Bone marrow (tissue), 2 donors: ENCODE data around the gene CACNA1C.
"Not testable (repeated sequence)": the region's sequence is repeated elsewhere in the genome, so short reads cannot be mapped to it uniquely, and the experiment has no call there.

Experiments used
- DNase-seq, 2 donors: peaks; one replicate each; lab custom pipeline; 2025; lab: John Stamatoyannopoulos, UW

Gene CACNA1C

DNA sequence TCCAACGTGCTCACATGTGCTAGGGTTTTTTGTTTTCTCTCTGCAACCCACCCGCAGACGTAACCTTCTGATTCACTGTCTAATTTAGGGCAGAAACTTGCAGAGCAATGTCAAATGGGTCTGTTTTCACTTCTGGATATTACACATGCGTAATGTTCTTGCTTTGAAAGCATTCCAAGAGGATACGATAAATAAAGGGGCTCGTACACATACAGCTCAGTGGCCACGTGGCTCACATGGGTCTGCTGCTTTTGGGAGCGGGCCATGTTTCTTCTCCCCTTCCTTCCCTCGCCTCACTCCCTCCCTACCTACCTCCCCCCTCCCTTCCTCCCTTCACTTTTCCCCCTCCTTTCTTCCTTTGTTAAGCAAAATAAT is 23.4 kb downstream of the CACNA1C start:
- DNase-seq: no peak

DNA sequence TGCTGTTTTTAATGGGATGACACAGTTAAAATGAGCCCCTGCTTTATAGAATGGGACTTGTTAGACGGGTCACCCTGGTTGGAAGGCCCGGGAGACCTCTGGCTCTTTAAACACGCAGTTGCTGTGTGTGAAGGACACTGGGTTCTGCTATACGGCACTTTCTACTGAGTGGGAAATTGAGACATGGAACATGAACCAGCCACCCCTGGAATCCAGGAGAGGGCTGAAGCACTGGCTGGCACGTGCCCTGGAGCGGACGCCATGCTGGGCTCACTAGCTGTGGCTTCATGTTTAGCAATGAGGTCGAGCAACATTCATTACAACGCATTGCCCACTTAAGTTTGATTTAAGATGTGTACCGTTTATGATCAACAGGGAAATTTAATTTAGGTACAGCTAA is 23.9 kb downstream of the CACNA1C start:
- no peak for DNase-seq

DNA sequence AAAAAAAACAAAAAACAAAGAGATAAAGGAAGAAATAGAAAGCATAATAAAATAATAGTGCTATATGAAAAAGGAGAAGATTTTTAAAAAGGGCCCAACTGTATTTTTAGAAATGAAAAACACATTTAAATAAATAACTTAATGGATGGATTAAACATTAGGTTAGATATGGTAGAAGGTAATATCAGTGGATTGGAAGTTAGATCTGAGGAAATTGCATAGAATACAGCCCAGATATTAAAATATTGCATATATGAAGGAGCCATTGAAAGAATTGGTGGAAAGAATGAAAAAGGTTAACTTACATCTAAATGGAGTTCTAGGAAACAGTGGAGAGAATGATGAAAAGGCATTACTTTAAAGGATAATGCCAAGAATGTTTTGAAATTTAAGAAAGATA is 27.8 kb downstream of the CACNA1C start:
- no peak for DNase-seq

DNA sequence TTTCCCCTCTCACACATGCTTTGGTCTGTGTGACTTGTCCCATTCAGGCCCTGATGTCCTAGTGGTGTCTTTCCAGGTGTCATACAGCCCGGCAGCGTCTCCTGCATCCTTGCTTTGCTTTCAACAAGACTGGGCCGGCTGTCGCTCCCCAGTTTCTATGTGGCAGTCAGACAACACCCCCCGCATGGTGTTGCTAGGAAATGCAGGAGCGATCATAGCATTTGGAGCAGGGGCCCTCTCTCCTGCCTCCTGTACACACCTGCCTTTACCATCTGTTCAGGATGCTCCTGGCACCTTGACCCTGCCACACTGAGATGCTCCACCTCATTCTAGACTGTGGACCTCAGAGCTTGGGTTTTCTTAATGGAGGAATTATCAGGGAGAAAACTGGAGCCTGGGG is 29.5 kb downstream of the CACNA1C start:
- DNase-seq: no peak

DNA sequence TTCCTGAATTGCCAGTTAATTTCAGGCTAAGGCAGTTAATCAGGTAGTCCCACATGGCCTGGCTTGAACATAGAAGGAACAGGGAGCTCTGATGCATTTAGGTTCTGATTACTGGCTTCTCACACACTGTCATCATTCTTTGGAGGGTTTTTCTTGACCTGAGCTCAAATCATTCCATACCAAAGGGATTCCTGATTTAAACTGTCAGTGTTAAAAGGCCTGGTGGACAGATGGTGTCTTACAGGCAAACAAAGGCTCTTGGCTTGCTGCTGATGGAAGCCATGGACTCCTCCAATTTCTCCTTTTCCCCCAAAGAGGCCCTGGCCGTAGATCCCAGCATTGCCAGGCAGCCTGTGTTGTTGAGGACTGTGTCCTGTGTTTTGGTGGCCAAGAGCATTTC is 30.2 kb downstream of the CACNA1C start:
- no peak for DNase-seq

DNA sequence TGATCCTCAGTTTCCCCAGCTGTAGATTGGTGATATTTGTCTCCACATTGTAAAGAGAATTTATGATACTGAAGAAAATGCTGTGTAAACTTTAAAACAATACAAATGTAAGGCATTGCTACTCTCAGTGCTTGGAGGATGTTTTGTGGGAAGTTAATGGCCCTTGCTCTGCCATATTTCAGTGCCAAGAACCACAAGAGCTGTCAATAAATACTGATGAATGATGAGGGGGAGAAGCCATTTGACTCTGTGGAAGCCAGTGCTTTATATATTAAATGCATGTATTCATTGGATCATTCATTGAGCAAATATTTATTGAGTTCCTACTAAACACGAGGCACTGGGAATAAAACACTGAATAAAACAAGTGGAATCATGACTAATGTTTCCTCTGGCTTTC is 30.8 kb downstream of the CACNA1C start:
- DNase-seq: no peak

DNA sequence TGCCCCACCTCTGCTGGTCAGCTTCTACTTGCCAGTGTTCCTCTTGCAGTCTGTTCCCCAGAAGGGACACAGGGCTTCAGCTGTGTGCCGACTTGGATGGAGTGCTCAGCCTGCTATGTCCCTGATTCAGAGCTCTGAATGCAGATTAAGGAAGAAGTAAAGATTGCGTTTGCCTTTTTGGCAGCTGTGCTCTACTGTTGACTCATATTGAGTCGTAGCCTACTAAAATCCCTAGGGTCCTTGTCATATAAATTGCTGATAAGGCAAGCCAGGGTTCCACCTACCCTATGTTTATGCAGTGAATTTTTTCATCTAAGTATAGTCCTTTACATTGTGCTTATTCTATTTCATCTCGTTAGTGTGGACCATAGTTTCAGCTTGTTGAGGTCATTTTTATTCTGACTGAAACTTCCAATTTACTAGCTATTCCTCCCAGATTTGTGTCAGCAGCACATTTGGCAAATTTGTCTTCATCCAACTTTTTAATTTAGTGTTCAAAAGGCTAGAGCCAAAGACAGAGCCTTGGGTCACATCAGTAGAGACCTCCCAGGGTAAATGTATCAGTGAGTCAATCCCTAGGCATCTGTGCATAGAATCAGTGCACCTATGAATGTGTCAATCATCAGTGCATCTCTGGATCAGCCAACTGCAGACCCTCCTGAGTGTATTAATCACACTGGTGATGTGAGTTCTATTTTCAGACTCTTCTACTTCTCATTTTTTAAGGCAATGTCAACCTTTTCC is 31.9 kb downstream of the CACNA1C start:
- no peak for DNase-seq

DNA sequence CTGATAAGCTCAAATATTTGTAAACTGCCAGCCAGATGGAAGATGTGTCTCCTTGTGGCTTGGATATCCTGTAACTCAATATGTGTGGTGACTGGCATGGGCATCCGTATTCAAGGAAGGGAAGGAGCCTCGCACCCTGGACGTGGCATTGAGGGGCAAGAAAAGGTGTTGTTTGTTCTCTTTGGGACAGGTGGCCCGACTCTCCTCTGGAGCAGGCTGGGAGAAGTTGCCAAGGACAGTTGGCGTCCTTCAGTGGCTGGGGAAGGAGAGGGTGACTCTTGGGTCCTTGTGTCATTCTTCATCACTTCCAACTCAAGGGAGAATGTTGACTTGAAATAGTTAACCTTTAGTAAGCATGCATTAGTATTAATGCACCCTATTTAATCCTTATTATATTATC is 39.6 kb downstream of the CACNA1C start:
- DNase-seq: no peak

DNA sequence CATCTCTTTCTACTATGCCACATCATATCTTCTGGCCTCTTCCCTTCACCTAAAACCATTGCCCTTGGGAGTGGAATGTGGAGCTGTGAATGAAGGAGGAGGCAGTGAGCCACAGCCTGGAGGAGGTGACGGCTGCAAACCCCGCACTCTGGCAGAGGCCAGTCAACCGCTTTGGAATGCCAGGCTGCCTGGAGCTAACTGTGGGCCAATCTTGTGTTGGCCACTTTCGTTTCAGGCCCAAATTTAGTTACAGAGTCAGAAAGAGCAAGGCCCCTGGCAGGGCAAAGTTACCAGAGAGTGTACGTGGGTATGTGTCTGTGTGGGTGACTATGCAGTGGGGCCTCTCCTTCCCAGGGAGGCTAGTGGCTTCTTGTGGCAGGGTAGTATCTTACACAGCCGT is 40.1 kb downstream of the CACNA1C start:
- no peak for DNase-seq

DNA sequence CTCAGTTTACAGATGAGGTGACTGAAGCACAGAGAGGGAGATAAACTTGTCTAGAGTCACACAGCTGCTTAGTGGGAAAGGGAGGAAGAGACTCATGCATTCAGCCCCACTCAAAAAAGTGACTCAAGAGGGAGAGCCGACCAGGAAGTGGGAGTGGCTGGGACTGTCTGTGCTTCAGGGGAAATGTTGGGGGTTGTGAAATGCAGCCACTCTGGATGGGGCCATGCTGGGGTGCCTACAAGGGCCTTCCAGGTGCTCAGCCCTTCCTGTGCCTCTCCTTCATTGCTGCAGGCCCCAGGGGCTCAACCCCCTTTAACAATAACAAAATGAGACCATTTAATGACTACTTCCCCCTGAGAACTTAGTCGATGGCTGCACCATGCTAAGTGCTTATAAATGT is 41.8 kb downstream of the CACNA1C start:
- DNase-seq: no peak

DNA sequence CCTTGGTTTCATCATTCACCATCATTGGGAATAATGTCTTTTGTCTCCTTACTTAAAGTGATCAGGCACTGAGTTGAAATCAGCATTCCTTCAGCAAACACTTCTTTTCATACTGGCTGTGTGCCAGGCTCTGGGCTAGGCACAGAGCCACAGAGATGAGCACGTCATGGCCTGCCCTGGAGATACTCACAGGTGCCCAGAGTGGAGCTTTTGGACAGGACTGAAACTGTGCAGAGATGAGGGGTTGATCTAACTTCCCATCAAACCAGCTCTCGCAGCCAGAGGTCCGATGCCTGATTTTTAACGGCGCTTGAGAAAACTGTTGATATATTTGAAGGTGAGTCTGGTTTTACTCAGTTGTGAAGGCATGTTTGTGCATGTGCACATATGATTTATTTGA is 43.1 kb downstream of the CACNA1C start:
- DNase-seq: no peak

DNA sequence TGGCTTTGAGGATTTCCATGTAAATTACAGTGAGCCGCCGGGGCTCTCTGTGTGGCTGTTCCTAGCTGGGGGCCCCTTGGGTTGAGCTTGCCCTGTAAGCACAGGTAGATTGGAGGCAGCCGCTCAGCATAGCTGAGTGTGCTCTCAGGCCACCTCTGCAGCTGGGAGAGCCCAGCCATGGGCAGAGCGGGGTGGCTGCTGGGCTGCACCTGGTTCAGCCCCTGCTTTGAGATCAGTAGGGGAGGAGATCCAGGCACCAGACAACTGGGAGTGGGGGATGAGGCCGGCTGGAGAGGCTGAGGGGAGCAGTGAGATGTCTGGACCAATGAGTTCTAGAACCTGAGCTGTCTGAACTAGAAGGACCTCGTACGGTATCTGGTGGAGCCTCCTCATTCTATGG is 44.8 kb downstream of the CACNA1C start:
- DNase-seq: no peak

DNA sequence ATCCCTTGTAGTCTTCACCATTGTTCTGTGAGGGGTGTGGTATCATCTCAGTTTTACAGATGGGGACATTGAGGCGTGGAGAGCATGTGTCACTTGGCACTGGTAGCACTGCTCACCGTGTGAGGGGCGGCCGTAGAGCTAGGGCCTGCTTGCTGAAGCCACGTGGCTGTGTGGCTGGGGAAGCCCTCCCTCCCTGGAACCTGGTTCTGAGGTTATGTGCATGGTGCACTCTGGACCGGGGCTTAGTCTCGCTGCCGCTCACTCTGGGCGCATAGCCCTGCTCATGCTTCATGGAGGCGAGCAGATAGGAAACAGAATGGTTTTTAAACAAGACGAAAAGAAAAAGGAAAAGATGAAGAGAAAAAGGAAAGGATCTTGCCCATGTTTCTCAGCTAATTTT is 46.1 kb downstream of the CACNA1C start:
- no peak for DNase-seq

DNA sequence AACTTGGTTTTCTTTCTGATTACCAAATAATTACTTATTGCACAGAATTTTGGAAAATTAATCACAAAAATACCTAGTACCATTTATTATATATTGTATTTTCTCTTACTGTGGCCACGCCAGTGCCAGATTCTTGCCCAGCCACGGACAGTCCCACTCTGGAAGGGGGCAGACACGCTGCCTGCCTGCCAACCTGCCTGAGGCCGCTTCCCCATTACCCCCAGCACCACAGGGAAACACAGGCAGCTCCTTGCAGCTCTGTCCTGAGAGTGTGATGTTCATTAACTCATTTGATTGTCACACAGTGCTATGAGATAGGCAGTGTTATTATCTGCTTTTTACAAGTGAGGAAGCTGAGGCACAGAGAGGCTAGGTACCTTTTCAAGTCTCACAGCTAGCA is 46.8 kb downstream of the CACNA1C start:
- no peak for DNase-seq

DNA sequence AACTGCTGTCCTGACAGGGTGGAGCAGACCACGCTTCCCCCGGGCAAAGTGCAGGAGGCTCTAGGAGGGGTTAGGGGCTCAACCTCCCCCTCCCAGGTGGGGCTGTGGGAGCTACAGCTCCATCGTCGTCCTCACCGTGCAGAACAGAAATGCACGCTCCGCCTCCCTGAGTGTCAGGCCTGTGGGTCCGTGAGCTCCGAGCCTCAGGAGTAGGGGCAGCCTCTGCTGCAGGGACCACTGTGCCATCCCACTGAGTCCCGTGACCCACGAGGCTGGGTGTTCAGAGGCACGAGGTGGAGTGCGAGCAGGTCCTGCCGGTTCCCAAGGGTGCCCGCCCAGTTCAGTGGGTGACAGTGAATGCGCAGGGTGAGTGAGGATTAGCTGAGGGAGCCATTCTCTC is 48.6 kb downstream of the CACNA1C start:
- no peak for DNase-seq

DNA sequence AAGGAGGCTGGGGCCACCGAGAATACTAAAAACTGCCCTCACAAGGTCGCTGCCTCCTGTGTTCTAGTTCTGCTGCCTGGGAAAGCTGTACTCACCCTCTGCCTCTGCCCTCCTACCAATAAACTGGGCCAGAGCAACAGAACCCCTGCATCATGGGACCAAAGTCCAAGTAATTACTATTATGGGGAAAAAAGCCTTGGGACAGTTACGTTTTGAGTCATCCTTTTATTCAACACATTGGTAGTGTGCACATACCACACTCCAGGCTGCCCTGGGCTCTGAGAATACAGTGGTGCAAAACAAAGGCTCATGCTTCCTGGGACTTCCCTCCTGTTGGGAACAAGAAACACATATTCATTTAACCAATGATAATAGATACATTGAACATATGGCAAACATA is 49.0 kb downstream of the CACNA1C start:
- DNase-seq: no peak

DNA sequence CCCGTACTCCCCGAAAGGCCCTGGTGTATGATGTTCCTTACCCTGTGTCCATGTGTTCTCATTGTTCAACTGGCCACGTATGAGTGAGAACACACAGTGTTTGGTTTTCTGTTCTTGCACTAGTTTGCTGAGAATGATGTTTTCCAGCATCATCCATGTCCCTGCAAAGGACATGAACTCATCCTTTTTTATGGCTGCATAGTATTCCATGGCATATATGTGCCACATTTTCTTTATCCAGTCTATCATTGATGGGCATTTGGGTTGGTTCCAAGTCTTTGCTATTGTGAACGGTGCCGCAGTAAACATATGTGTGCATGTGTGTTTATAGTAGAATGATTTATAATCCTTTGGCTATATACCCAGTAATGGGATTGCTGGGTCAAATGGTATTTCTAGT is 49.9 kb downstream of the CACNA1C start:
- not testable (repeated sequence) for DNase-seq

DNA sequence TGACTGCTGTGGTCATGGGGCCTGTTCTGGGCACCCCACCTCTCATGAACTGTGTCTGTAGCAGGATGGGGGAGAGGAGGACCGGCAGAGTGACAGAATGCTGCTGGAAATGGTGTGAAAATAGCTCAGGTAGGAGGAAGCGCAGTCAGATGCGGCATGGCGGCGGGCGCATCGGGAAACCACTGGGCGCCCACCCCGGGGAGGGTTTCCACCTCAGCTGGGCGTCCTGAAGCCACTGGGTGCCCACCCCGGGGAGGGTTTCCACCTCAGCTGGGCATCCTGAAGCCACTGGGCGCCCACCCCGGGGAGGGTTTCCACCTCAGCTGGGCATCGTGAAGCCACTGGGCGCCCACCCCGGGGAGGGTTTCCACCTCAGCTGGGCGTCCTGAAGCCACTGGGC is 52.6 kb downstream of the CACNA1C start:
- not testable (repeated sequence) for DNase-seq

DNA sequence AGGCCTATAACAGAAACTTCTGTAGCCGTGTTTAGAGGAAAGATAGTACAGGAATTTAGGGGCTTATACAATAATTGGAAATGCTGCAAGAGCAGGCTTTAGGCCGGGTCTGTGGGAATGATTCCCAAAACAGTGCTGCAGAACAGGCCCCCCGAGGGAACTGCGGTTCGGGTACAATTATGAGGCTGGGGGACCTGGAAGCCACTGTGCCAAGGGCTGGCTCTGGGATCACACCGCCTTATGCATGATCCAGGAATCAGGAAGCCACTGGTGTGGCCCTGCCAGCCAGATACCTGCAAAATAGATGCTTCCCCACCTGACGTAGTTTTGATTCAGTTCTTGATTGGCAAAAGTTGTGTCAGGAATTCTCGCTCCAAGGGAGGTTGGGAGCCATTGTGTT is 55.4 kb downstream of the CACNA1C start:
- no peak for DNase-seq

DNA sequence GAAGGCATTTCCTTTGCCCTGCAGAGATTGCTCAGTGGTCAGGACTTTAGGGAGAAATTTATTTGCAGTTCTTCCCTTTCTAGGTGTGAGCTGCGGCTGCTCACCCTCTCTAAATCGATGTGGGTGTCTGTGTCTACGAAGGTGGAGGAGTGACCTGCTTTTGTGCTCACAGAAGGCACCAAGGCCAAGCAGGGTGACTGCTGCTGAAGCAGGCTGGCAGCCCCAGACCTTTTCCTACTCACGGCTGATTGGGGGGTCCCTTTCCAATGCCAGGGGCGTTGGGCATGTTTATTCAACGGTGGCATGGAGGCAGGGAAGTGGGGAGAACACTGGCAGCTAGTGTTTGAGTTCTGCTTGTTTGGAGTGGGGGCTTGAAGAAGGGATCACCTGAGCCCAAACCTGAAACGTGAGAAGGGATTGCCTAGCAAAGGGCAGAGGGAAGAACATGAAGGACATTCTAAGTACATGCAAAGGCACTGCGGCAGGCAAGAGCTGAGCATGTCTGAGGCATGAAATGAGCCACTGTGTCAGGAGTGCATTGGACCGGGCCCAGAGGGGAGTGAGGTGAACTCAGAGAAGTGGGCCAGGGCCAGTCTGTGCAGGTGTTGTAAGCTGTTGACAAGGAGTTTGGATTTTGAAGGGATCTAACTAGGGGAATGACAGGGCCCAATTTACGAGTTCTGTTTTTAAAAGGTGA is 56.3 kb downstream of the CACNA1C start:
- no peak for DNase-seq

DNA sequence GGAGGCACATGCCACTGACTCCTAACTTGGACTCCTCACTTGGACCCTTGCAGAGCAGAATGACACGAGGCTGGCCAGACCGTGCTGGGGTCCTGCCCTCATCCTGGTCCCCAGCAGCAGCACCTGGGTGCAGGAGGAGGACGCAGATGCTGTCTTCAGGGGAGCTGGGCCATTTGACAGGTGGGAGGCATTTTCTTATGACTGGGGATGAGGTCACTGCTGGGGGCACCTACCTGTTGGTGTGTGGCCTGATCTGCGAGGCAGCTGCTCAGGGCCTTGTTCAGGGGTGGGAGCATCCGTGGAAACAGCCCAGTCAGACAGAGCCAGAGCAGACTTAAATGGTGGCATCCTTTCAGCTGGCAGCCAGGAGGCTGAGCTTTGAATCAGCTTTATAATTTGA is 57.3 kb downstream of the CACNA1C start:
- DNase-seq: no peak

DNA sequence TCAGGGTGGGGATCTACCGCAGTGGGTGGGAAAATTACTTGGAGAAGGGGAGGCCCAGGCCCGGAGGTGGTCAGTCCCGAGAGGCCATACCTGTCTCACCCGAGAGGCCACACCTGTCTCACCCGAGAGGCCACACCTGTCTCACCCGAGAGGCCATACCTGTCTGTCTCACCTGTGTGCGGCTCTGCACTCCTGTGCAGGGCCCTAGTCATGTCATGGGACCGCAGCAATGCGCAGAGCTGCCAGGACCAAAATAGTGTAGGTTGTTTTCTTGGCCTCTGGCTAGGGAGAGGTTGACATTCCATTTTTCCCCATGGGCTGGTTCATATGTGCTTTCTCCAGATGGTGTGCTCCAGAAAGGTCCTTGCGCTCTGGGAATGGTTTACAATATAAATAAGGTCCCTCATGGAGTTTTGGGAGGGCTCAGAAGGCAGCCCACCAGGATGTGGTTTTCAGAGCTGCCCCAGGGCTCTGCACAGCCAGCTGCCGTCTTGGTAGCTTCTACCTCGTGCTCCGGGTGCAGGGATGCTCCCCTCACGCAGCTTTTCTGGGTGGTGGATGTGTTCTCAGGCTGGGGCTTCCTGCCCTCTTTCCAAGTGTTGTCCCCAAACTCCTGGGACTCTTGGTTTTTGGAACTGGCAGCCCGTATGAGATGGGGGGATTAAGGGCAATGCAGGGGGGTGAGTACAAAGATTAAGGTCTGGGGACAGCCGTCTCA is 58.2 kb downstream of the CACNA1C start:
- no peak for DNase-seq

DNA sequence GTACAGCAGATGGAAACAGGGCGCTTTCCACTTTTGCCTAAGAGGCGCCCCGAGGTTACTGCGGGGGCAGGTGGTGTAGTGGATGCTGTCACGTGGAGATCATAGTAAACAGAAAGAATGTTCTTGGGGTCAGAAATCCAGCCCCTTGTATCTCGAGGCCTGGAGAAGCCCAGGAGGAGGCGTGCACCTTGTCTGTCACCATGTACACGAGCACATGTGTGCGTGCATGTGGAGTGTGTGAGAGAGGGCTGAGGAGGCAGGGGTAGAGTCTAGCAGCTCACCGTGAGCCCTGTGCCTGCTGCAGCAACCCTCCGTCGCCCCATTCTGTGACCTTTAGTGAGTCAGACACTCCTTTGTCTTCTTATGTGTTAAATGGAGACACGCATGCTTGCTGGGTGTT is 59.0 kb downstream of the CACNA1C start:
- DNase-seq: no peak
